ENCODE measurements around the gene DDI2. TPM values are rescaled to one million over a fixed set of nuclear protein-coding genes. Genes with fewer than 3 reads are reported as not detected.

The DDI2 gene
- total RNA-seq, 4 donors from 2014 or later: 26.2 to 115 (median 43.7) TPM

DNA sequence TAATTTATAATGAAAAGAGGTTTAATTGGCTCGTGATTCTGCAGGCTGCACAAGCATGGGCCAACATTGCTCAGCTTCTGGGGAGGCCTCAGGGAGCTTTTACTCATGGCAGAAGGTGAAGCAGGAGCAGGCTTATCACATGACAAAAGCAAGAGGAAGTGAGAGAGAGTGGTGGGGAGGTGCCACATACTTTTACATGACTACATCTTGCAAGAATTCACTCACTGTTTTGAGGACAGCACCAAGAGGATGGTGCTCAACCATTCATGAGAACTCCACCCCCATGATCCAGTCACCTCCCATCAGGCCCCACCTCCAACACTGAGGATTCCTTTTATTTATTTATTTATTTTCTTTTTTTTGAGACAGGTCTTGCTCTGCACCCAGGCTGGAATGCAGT, 61.3 kb downstream of the DDI2 start:
- H3K27ac ChIP-seq: no peak overlapping the region
- intact Hi-C loops (cut with DNase I; ENCODE audit: low total_unique reads): no loop called here
- H3K4me1 ChIP-seq: no peaks in the 10 kb centered on the region
- H3K36me3 ChIP-seq: no peaks in the 10 kb centered on the region
- H3K27me3 ChIP-seq: no peaks in the 10 kb centered on the region
- no peak for DNase-seq
- no peak overlapping the region for H3K4me3 ChIP-seq
- no peaks in the 10 kb centered on the region for H3K9me3 ChIP-seq
- TF ChIP-seq, protein P1, sequence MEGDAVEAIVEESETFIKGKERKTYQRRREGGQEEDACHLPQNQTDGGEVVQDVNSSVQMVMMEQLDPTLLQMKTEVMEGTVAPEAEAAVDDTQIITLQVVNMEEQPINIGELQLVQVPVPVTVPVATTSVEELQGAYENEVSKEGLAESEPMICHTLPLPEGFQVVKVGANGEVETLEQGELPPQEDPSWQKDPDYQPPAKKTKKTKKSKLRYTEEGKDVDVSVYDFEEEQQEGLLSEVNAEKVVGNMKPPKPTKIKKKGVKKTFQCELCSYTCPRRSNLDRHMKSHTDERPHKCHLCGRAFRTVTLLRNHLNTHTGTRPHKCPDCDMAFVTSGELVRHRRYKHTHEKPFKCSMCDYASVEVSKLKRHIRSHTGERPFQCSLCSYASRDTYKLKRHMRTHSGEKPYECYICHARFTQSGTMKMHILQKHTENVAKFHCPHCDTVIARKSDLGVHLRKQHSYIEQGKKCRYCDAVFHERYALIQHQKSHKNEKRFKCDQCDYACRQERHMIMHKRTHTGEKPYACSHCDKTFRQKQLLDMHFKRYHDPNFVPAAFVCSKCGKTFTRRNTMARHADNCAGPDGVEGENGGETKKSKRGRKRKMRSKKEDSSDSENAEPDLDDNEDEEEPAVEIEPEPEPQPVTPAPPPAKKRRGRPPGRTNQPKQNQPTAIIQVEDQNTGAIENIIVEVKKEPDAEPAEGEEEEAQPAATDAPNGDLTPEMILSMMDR (IDR thresholded peaks at IDR 0.05): no peak
- no peak for TF ChIP-seq POLR2A (IDR thresholded peaks at IDR 0.05)

DNA sequence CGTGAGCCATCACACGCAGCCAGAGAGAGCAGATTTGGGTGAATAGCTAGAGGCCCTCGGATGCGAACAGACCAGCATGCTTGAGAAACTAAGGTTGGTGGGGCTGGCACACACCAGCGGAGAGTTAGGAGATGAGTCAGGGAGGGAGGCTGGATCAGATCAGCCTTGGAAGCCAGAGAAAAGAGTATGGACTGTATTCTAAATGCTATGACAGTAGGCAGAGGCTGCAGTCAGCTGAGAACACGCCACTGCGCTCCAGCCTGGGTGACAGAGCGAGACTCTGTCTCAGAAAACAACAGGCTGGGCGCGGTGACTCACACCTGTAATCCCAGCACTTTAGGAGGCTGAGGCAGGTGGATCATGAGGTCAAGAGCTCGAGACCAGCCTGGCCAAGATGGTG, 62.9 kb downstream of the DDI2 start:
- Histone ChIP-seq H3K27ac (peak overlapping the region in 1 of 2 donors; percentile 30), H3K4me3 (no peak overlapping the region), H3K4me1 (no peaks in the 10 kb centered on the region), H3K27me3 (no peaks in the 10 kb centered on the region), H3K9me3 (no peaks in the 10 kb centered on the region), H3K36me3 (no peaks in the 10 kb centered on the region)
- no peak for DNase-seq
- TF ChIP-seq, protein P1 (IDR thresholded peaks at IDR 0.05): no peak
- TF ChIP-seq POLR2A (IDR thresholded peaks at IDR 0.05): no peak
- intact Hi-C loops (cut with DNase I; ENCODE audit: low total_unique reads): no loop called here

DNA sequence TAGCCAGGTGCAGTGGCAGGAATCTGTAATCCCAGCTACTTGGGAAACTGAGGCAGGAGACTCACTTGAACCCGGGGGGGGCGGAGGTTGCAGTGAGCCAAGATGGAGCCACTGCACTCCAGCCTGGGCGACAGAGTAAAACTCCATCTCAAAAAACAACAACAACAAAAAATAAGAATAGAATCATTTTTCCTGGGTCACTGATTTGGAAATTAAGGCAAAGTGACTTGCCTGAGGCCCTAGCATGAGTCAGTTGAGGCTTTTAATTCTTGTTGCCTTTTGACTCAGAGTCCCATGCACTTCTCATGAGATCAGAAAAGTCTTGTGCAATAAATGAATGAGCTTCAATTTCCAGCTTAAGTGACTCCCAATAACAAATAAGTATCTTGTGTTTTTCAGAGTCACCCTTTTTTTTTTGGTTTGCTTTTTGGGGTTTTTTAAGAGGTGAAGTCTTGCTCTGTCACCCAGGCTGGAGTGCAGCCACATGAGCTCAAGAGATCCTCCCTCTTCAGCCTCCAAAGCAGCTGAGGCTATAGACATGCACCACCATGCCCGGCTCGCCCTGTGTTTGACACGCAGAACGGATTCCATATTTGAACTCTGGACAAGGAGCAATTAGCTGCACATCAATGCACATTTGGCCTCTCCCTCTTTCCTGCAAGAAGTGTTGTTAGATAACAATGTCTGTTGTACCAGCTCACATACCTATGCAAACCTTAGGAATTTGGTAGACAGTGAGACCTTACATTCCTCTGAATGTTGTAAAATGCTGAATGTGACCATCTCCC, 63.5 kb downstream of the DDI2 start:
- Histone ChIP-seq H3K4me3 (no peak overlapping the region), H3K27me3 (no peaks in the 10 kb centered on the region), H3K4me1 (no peaks in the 10 kb centered on the region), H3K36me3 (no peaks in the 10 kb centered on the region), H3K27ac (peak overlapping the region in 1 of 2 donors; percentile 30), H3K9me3 (no peaks in the 10 kb centered on the region)
- TF ChIP-seq, protein P1 (IDR thresholded peaks at IDR 0.05): no peak
- TF ChIP-seq POLR2A (IDR thresholded peaks at IDR 0.05): no peak
- no peak for DNase-seq
- intact Hi-C loops (cut with DNase I; ENCODE audit: low total_unique reads): no loop called here

DNA sequence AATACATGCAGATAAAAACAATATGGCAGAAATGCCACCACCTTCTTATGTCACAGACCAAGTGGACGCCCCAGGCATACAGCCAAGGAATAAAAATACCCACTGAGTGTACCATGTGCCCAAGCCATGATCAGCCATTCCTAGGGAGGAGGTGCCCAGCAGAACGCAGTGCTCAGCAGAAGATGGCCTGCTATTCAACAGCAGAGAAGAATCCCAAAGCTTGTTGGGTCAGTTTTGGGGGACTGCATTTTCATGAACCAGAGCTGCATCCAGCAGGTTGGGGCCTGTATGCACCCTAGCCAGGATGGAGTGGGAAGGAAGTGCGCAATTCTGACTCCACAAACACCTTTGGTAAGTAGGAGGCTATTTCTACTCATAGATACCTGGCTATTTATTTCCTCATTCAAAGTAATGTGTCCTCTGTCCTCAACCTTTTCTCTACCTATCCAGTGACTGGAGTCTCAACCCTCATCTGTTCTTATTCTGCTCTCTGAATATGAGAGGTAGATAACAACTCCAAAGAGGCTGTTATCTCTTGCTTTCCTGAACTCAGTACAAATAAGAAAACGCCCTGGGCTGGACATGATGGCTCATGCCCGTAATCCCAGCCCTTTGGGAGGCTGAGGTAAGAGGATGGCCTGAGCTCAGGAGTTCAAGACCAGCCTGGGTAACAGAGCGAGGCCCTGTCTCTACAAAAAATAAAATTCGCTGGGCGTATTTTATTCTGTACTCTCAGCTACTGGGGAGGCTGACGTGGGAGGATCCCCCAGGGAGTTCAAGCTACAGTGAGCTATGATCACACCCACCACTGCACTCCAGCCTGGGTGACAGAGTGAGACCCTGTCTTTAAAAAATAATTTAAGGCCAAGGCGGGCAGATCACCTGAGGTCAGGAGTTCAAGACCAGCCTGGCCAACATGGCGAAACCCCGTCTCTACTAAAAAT, 64.4 kb downstream of the DDI2 start:
- Histone ChIP-seq H3K9me3 (no peaks in the 10 kb centered on the region), H3K36me3 (no peaks in the 10 kb centered on the region), H3K4me1 (peaks cover 0 to 6% of the 10 kb centered on the region in 2 donors), H3K27me3 (no peaks in the 10 kb centered on the region), H3K27ac (no peak overlapping the region), H3K4me3 (no peak overlapping the region)
- TF ChIP-seq POLR2A (IDR thresholded peaks at IDR 0.05): no peak
- TF ChIP-seq, protein P1 (IDR thresholded peaks at IDR 0.05): no peak
- no peak for DNase-seq
- intact Hi-C loops (cut with DNase I; ENCODE audit: low total_unique reads): no loop called here

DNA sequence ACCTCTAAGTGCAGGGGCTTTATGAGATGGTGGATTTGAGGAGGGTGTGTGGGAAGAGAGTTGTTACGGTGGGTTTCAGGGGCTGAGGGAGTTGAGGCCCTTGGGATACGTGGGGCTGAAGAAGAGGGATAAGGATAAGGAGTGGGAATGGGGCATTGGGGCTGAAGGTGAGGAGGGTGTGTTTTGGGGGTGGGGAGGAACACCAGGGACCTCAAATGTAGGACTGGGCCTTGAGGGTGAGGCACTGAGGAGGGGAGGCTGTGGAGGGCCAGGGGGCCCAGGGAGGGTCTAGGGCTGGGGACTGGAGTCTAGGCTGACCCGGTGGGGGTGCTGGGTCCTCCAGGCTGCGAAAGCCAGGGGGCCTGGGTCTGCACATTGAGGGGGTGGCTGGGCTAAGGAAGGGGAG, 65.7 kb downstream of the DDI2 start:
- H3K27ac ChIP-seq: no peak overlapping the region
- H3K36me3 ChIP-seq: no peaks in the 10 kb centered on the region
- H3K9me3 ChIP-seq: no peaks in the 10 kb centered on the region
- DNase-seq: no peak
- H3K27me3 ChIP-seq: no peaks in the 10 kb centered on the region
- H3K4me1 ChIP-seq: peaks cover 0 to 6% of the 10 kb centered on the region in 2 donors
- TF ChIP-seq, protein P1 (IDR thresholded peaks at IDR 0.05): no peak
- TF ChIP-seq POLR2A (IDR thresholded peaks at IDR 0.05): no peak
- H3K4me3 ChIP-seq: no peak overlapping the region
- intact Hi-C loops (cut with DNase I; ENCODE audit: low total_unique reads): no loop called here

All from uterus (tissue), 4 donors.